Fibroblast of villous mesenchyme (primary cell): ENCODE data around the gene USP5. TPM values are rescaled to one million over a fixed set of nuclear protein-coding genes. Genes with fewer than 3 reads are reported as not detected.

Experiments
- DNase-seq: peaks from one replicate; pipeline ENCODE4 v3.0.0-alpha.2; 2010; ENCODE audit warnings: low read depth
- H3K4me3 ChIP-seq: 2 replicates; pipeline ENCODE4 v1.5.1; 2011; ENCODE audit warnings: low read depth, mild to moderate bottlenecking, low read length
- CTCF ChIP-seq: IDR thresholded peaks from 2 replicates; pipeline ENCODE4 v1.5.1; 2012; ENCODE audit warnings: low read depth, mild to moderate bottlenecking, low read length; ENCODE audit not compliant: insufficient read depth
- total RNA-seq: library from RNA; depleted of rRNA; stranded (reverse); fragments of >200 nt; gene quantifications from 2 replicates; pipeline ENCODE4 v1.2.3, GENCODE V29; 2012

USP5 gene
- total RNA-seq, 1 donor, result 96.7 TPM

GRCh38 chr12:6821591-6822425 lies 30.1 kb upstream of the USP5 start, which contains the start of gene GPR162:
Gene GPR162 (plus strand): TSS chr12:6821821. CDS start chr12:6823899, 2,078 bp downstream.
- no peak for TF ChIP-seq CTCF
- peak; percentile 65 for DNase-seq
- H3K4me3 ChIP-seq, result peak within 1 kb of the TSS; percentile 61

- no peak for DNase-seq
- TF ChIP-seq CTCF, result no peak
- peak overlapping the region; percentile 61 for H3K4me3 ChIP-seq
These were observed 29.4 kb upstream of the USP5 start for GRCh38 chr12:6822426-6823135.

- no peak overlapping the region for H3K4me3 ChIP-seq
- DNase-seq, result no peak
- no peak for TF ChIP-seq CTCF
These were observed 28.5 kb upstream of the USP5 start for GRCh38 chr12:6823182-6824084.

- no peak for TF ChIP-seq CTCF
- no peak overlapping the region for H3K4me3 ChIP-seq
- no peak for DNase-seq
These were observed 27.7 kb upstream of the USP5 start for GRCh38 chr12:6824085-6824775.

GRCh38 chr12:6824901-6825381 lies 27.0 kb upstream of the USP5 start:
- TF ChIP-seq CTCF, result no peak
- DNase-seq, result no peak
- peak overlapping the region; percentile 4 for H3K4me3 ChIP-seq
